ENCODE results near the gene LIME1. TPM values are rescaled to one million over a fixed set of nuclear protein-coding genes. Genes with fewer than 3 reads are reported as not detected.
A peak's percentile ranks its signal among the peaks of the same experiment; 100 is the strongest.

The LIME1 gene
- total and polyA plus RNA-seq, 9 of the 15 experiments (the other 6 are each of a cell fraction or from before 2014, with no cell fraction given), result 0.11 to 17.1 (median 2.8) TPM; not detected in 2

GRCh38 chr20:63708301-63709148, 27.9 kb upstream of the LIME1 start (continued):
- TF ChIP-seq ZKSCAN1 (IDR thresholded peaks at IDR 0.05; ENCODE audit: low read depth, low read length) (peak; percentile 76; the same call in 1 of the 2 replicates), SFPQ (IDR thresholded peaks at IDR 0.05; ENCODE audit: low read depth, low read length) (no peak), YBX1 (IDR thresholded peaks at IDR 0.05) (no peak), NRF1 (conservative IDR thresholded peaks at IDR 0.05 in 1 of 2, IDR thresholded peaks at IDR 0.05 in 1 of 2) (peak; percentile 66 to 75)

GRCh38 chr20:63709149-63709527, 27.3 kb upstream of the LIME1 start:
- ATAC-seq (no peak), DNase-seq (ENCODE audit: extremely low read depth in 1 of 4, low spot score in 3 of 4) (no peak), FAIRE-seq (no peak)
- Histone ChIP-seq H3K4me3 (peak overlapping the region; percentile 100), H3K27ac (ENCODE audit: extremely low read depth, low read depth, low read length) (no peak overlapping the region), H3K4me2 (ENCODE audit: insufficient read depth, low read length) (peak overlapping the region; percentile 99), H3K9me3 (replicated peaks; ENCODE audit: control insufficient read depth, insufficient read depth, low read depth, low read length) (peaks cover under 1% of the 10 kb centered on the region; the same call in 1 of the 2 replicates), H4K20me1 (replicated peaks; ENCODE audit: control insufficient read depth, insufficient read depth, low read length) (peaks cover 22% of the 10 kb centered on the region), H3K36me3 (ENCODE audit: control insufficient read depth, insufficient read depth, low read length) (peaks cover 71% of the 10 kb centered on the region), H3K4me1 (replicated peaks in 1 of 2; ENCODE audit: control insufficient read depth in 2 of 2, insufficient read depth in 2 of 2, low read length in 2 of 2) (peaks cover 13 to 47% of the 10 kb centered on the region in 2 experiments), H3K9ac (ENCODE audit: insufficient read depth in 1 of 2, low read depth in 2 of 2, low read length in 2 of 2) (peak overlapping the region; percentile 90 to 95; a peak in 2 of 4 replicates), H3K27me3 (ENCODE audit: control insufficient read depth in 2 of 2, insufficient read depth in 2 of 2, low read length in 2 of 2) (no peaks in the 10 kb centered on the region), H3K9me1 (ENCODE audit: control insufficient read depth, insufficient read depth, low read length) (no peaks in the 10 kb centered on the region), H2AFZ (ENCODE audit: low read depth, low read length) (no peak overlapping the region), H3K79me2 (ENCODE audit: control insufficient read depth, insufficient read depth, low read length) (peaks cover 69% of the 10 kb centered on the region)
- ChIA-PET CTCF (ENCODE audit: low intra/inter-chr PET ratio) (no interaction called here), POLR2A (interaction anchor here (1.7 to 4.0 kb wide), 4 partner anchors 11 to 156 kb away, joined by 7 to 27 read pairs (median 16); partner anchors contain the start of genes SLC2A4RG and TPD52L2)
- WGBS (ENCODE audit: insufficient coverage, low coverage, missing lambda C conversion rate), result 95% methylated on average over 12 of the region's 17 CpGs
- BruUV-seq (replicated peaks), result no TSS peak
- intact Hi-C loops (cut with micrococcal nuclease), result loop anchor here (5.0 to 10.0 kb wide), 4 partner anchors 76 to 248 kb away; partner anchors contain the start of genes PTK6 and UCKL1
- in situ Hi-C loops (cut with MboI), result loop anchor here (5.0 kb wide), 1 partner anchor 153 kb away; the partner anchor contains the start of gene ABHD16B
- TF ChIP-seq CAMTA2 (CRISPR knock-in tag; conservative IDR thresholded peaks at IDR 0.05), result no peak
- TF ChIP-seq E2F4 (CRISPR knock-in tag; IDR thresholded peaks at IDR 0.05; ENCODE audit: low read depth), result no peak
- no peak for TF ChIP-seq TFE3 (CRISPR knock-in tag; IDR thresholded peaks at IDR 0.05)
- TF ChIP-seq IRF1 (CRISPR knock-in tag; IDR thresholded peaks at IDR 0.05; ENCODE audit: borderline replicate concordance), result no peak
